IMR-90 (cell line): ENCODE results near the gene HOXB6. TPM values are rescaled to one million over a fixed set of nuclear protein-coding genes. Genes with fewer than 3 reads are reported as not detected.

Experiments
- ATAC-seq: fragments of 200-7000 bp; cut with Tn5 transposase; 2 replicates; pipeline ENCODE4 v1.9.1; 2020; ENCODE audit warnings: low read depth, mild to moderate bottlenecking, moderate library complexity
- BruUV-seq: library from RNA; stranded (reverse); fragments of 400-500 nt; replicated peaks from 2 replicates; lab custom pipeline; 2021; lab: Mats Ljungman, UMichigan
- CTCF ChIA-PET: fragments of 300-600 bp; formaldehyde crosslinking; extraction: SDS; loops from one replicate; lab custom pipeline; 2021; ENCODE audit warnings: antibody characterized with exemption; lab: Yijun Ruan, JAX
- POLR2A ChIA-PET: fragments of 300-600 bp; sonication (Branson Sonifier 250); formaldehyde crosslinking; loops from one replicate; lab custom pipeline; 2022; ENCODE audit warnings: antibody characterized with exemption; ENCODE audit not compliant: unreplicated experiment; lab: Charles Lee
- DNase-seq: peaks from one replicate; pipeline ENCODE4 v3.0.0; 2013
- H2AFZ ChIP-seq: replicated peaks from 2 replicates; pipeline ENCODE3; 2013; ENCODE audit warnings: low read length, mild to moderate bottlenecking; ENCODE audit not compliant: poor library complexity
- H2AK5ac ChIP-seq: 2 replicates; pipeline ENCODE4 v1.6.1; 2013; ENCODE audit warnings: low read depth, low read length, inconsistent platforms
- H2AK9ac ChIP-seq: replicated peaks from 2 replicates; pipeline ENCODE3; 2013; ENCODE audit warnings: mild to moderate bottlenecking, low read depth, low read length, moderate library complexity; ENCODE audit not compliant: poor library complexity
- H2BK120ac ChIP-seq: 2 replicates; pipeline ENCODE4 v1.6.1; 2013; ENCODE audit warnings: low read depth, low read length, inconsistent platforms
- H2BK15ac ChIP-seq: 3 replicates; pipeline ENCODE4 v1.6.1; 2013; ENCODE audit warnings: low read depth, low read length, inconsistent platforms
- H2BK20ac ChIP-seq: 2 replicates; pipeline ENCODE4 v1.6.1; 2013; ENCODE audit warnings: low read depth, mild to moderate bottlenecking, inconsistent platforms, low read length, moderate library complexity
- H2BK5ac ChIP-seq: 2 replicates; pipeline ENCODE4 v1.6.1; 2013; ENCODE audit warnings: mild to moderate bottlenecking, low read depth, low read length, inconsistent platforms; ENCODE audit not compliant: poor library complexity, severe bottlenecking
- H3K14ac ChIP-seq: replicated peaks from 2 replicates; pipeline ENCODE4 v1.6.1; 2013; ENCODE audit warnings: low read depth, low read length, inconsistent platforms
- H3K18ac ChIP-seq: 2 replicates; pipeline ENCODE4 v1.6.1; 2013; ENCODE audit warnings: low read depth, low read length, control low read depth
- H3K23ac ChIP-seq: 2 replicates; pipeline ENCODE4 v1.6.1; 2013; ENCODE audit warnings: low read depth, low read length, inconsistent platforms
- H3K27ac ChIP-seq: 2 replicates; pipeline ENCODE4 v1.5.1; 2013; ENCODE audit warnings: mild to moderate bottlenecking, control low read depth, low read length; ENCODE audit not compliant: insufficient read depth
- H3K27me3 ChIP-seq: 2 replicates; pipeline ENCODE4 v1.6.1; 2013; ENCODE audit warnings: low read length; ENCODE audit not compliant: control insufficient read depth, insufficient read depth
- H3K36me3 ChIP-seq: 2 replicates; pipeline ENCODE4 v1.6.1; 2013; ENCODE audit warnings: low read length, mixed read lengths; ENCODE audit not compliant: control insufficient read depth, insufficient read depth
- H3K4ac ChIP-seq: 2 replicates; pipeline ENCODE4 v1.6.1; 2013; ENCODE audit warnings: low read depth, low read length, inconsistent platforms
- H3K4me1 ChIP-seq: 2 replicates; pipeline ENCODE4 v1.6.1; 2013; ENCODE audit warnings: low read length, mixed read lengths; ENCODE audit not compliant: control insufficient read depth, insufficient read depth
- H3K4me2 ChIP-seq: 2 replicates; pipeline ENCODE4 v1.6.1; 2013; ENCODE audit warnings: low read depth, mild to moderate bottlenecking, control low read depth, low read length, moderate library complexity
- H3K4me3 ChIP-seq: 2 replicates; pipeline ENCODE4 v1.5.1; 2013; ENCODE audit warnings: low read depth, mild to moderate bottlenecking, control low read depth, low read length, moderate library complexity; ENCODE audit not compliant: insufficient read depth
- H3K56ac ChIP-seq: 2 replicates; pipeline ENCODE4 v1.6.1; 2013; ENCODE audit warnings: low read length, inconsistent platforms; ENCODE audit not compliant: insufficient read depth; ENCODE audit errors: extremely low read depth
- H3K79me1 ChIP-seq, 2 experiments: 2 replicates each; pipeline ENCODE4 v1.6.1; 2013; ENCODE audit warnings: low read length in 2 of 2, inconsistent platforms in 1 of 2, low read depth in 1 of 2
- H3K9ac ChIP-seq: 2 replicates; pipeline ENCODE4 v1.6.1; 2013; ENCODE audit warnings: low read depth, low read length, control low read depth
- H3K9me1 ChIP-seq: 2 replicates; pipeline ENCODE4 v1.6.1; 2013; ENCODE audit warnings: low read length, inconsistent platforms; ENCODE audit not compliant: insufficient read depth
- H3K9me3 ChIP-seq: 2 replicates; pipeline ENCODE4 v1.6.1; 2013; ENCODE audit warnings: low read length; ENCODE audit not compliant: control insufficient read depth, insufficient read depth
- H4K20me1 ChIP-seq: 2 replicates; pipeline ENCODE4 v1.6.1; 2013; ENCODE audit warnings: low read length, inconsistent platforms; ENCODE audit not compliant: insufficient read depth
- H4K5ac ChIP-seq: 2 replicates; pipeline ENCODE4 v1.6.1; 2013; ENCODE audit warnings: mild to moderate bottlenecking, low read depth, low read length, control low read depth
- H4K8ac ChIP-seq, 2 experiments: 2 replicates each; pipeline ENCODE4 v1.6.1; 2013; ENCODE audit warnings: low read depth in 2 of 2, low read length in 2 of 2, control low read depth in 1 of 2, inconsistent platforms in 1 of 2
- H4K91ac ChIP-seq: 2 replicates; pipeline ENCODE4 v1.6.1; 2013; ENCODE audit warnings: low read depth, low read length, inconsistent platforms; ENCODE audit not compliant: insufficient read depth
- RAD21 ChIP-seq: IDR thresholded peaks from 2 replicates; pipeline ENCODE4 v1.6.1; 2012; ENCODE audit warnings: low read length, improper control_type of control experiment
- WGBS, 2 experiments: methylation state at CpG; one replicate each; pipeline versions ENCODE4 v1.1.5 to v1.1.7; 2013; ENCODE audit warnings: missing lambda C conversion rate in 2 of 2; ENCODE audit not compliant: insufficient read length in 1 of 2; ENCODE audit errors: extremely low coverage in 2 of 2; 5-methylcytosine and 5-hydroxymethylcytosine counted together
- dilution Hi-C: fragments of 300-500 bp; cut with HindIII; formaldehyde crosslinking; loops from one replicate; pipeline ENCODE4 v1.14.3; 2018; ENCODE audit warnings: low sequenced_read_pairs; ENCODE audit not compliant: unreplicated experiment
- in situ Hi-C: fragments of 300-500 bp; cut with MboI; formaldehyde crosslinking; loops from 3 replicates; pipeline ENCODE4 v1.14.3; 2019; ENCODE audit warnings: low sequenced_read_pairs, inconsistent platforms, mixed read lengths
- intact Hi-C: fragments of 100-400 bp; cut with micrococcal nuclease; formaldehyde crosslinking; loops from 2 replicates; pipeline ENCODE4 v1.10.0; 2022
- polyA plus RNA-seq, 3 experiments: library from polyadenylated mRNA; depleted of rRNA; stranded (reverse); fragments of >200 nt; gene quantifications; 2 replicates each; pipeline ENCODE4 v1.2.3, GENCODE V29; 2012; ENCODE audit warnings: low replicate concordance in 1 of 3
- total RNA-seq: library from RNA; depleted of rRNA; stranded (reverse); fragments of >200 nt; gene quantifications from 2 replicates; pipeline ENCODE4 v1.2.3, GENCODE V29; 2012
- TF ChIP-seq, protein P1 (sequence below): conservative IDR thresholded peaks from 2 replicates; pipeline ENCODE4 v1.5.1; 2012; ENCODE audit warnings: mild to moderate bottlenecking, low read depth, low read length, improper control_type of control experiment

Gene HOXB6
- total and polyA plus RNA-seq, 2 of the 4 experiments (the other 2 are of a cell fraction): 11.1 to 42.2 TPM

GRCh38 chr17:48559122-48559839 is 45.5 kb downstream of the HOXB6 start:
- ChIA-PET POLR2A (interaction anchor here (0.9 kb wide), 2 partner anchors 15 to 29 kb away, joined by 3 read pairs; no protein-coding TSS in a partner anchor), CTCF (interaction anchor here (1.0 kb wide), 1 partner anchor 207 kb away, joined by 3 read pairs; no protein-coding TSS in a partner anchor)
- H2BK120ac ChIP-seq: peak overlapping the region; percentile 87
- ATAC-seq (no peak), DNase-seq (no peak)
- H3K14ac ChIP-seq: peak overlapping the region; percentile 66
- peak overlapping the region; percentile 66 for H2BK20ac ChIP-seq
- H3K4me3 ChIP-seq: peak overlapping the region; percentile 30
- H2BK5ac ChIP-seq: peak overlapping the region; percentile 95
- peaks cover 21% of the 10 kb centered on the region for H4K20me1 ChIP-seq
- in situ Hi-C loops: no loop called here
- H4K91ac ChIP-seq: peak overlapping the region; percentile 68
- H2AFZ ChIP-seq: peak overlapping the region; percentile 60
- dilution Hi-C loops: no loop called here
- H3K27ac ChIP-seq: peak overlapping the region; percentile 93
- H3K9me1 ChIP-seq: peaks cover 4% of the 10 kb centered on the region
- H3K4me2 ChIP-seq: peak overlapping the region; percentile 92
- H3K79me1 ChIP-seq: peaks cover 0 to 12% of the 10 kb centered on the region in 2 experiments; a peak in 1 of 4 replicates
- H3K56ac ChIP-seq: peak overlapping the region; percentile 91
- peak overlapping the region; percentile 81 for H2AK5ac ChIP-seq
- peak overlapping the region; percentile 62 to 74 for H4K8ac ChIP-seq
- intact Hi-C loops: no loop called here
- peak overlapping the region; percentile 95 for H3K9ac ChIP-seq
- BruUV-seq: no TSS peak
- peak overlapping the region; percentile 89 for H3K18ac ChIP-seq
- no peaks in the 10 kb centered on the region for H3K27me3 ChIP-seq
- H3K4ac ChIP-seq: peak overlapping the region; percentile 98
- WGBS, 2 experiments: 0% methylated on average over 5 of the region's 16 CpGs; no CpG with 5 or more reads in 1 of the 2 experiments
- peak overlapping the region; percentile 61; the same call in 2 of the 3 replicates for H2BK15ac ChIP-seq
- no peaks in the 10 kb centered on the region for H3K9me3 ChIP-seq
- H3K4me1 ChIP-seq: peaks cover 68% of the 10 kb centered on the region
- peak overlapping the region; percentile 91 for H2AK9ac ChIP-seq
- peaks cover 32% of the 10 kb centered on the region; the same call in 1 of the 2 replicates for H3K36me3 ChIP-seq
- H4K5ac ChIP-seq: peak overlapping the region; percentile 95
- TF ChIP-seq, protein P1, sequence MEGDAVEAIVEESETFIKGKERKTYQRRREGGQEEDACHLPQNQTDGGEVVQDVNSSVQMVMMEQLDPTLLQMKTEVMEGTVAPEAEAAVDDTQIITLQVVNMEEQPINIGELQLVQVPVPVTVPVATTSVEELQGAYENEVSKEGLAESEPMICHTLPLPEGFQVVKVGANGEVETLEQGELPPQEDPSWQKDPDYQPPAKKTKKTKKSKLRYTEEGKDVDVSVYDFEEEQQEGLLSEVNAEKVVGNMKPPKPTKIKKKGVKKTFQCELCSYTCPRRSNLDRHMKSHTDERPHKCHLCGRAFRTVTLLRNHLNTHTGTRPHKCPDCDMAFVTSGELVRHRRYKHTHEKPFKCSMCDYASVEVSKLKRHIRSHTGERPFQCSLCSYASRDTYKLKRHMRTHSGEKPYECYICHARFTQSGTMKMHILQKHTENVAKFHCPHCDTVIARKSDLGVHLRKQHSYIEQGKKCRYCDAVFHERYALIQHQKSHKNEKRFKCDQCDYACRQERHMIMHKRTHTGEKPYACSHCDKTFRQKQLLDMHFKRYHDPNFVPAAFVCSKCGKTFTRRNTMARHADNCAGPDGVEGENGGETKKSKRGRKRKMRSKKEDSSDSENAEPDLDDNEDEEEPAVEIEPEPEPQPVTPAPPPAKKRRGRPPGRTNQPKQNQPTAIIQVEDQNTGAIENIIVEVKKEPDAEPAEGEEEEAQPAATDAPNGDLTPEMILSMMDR: 0 out of 2 replicates have a peak, but pooled peaks have one; percentile 10
- no peak for TF ChIP-seq RAD21
- peak overlapping the region; percentile 99 for H3K23ac ChIP-seq
